GM21390 (cell line): ENCODE measurements around the gene SELENBP1.
"Not testable (repeated sequence)": the region's sequence is repeated elsewhere in the genome, so short reads cannot be mapped to it uniquely, and the experiment has no call there.

Experiments
- ATAC-seq: cut with Tn5 transposase; IDR thresholded peaks from one replicate; pipeline ENCODE4 v1.9.1; 2021; ENCODE audit not compliant: unreplicated experiment

The SELENBP1 gene

DNA sequence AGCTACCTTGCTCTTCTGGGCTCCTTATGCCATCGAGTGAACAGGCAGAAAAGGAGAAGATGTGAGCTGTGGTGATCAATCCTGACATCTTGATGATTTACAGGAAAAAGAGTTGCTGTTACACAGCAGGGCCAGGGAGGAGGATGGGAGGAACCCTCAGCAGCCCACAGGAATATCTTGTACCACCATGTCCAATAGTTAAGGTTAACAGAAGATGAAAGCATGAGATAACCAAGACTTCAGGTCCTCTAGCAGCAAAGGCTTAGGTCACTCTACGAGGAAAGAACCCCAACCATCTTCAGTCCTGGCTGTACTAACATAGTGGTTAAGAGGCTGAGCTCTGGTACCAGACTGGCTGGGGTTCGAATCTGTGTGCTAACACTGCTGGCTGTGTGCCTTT, 12.1 kb upstream of the SELENBP1 start:
- ATAC-seq: no peak

DNA sequence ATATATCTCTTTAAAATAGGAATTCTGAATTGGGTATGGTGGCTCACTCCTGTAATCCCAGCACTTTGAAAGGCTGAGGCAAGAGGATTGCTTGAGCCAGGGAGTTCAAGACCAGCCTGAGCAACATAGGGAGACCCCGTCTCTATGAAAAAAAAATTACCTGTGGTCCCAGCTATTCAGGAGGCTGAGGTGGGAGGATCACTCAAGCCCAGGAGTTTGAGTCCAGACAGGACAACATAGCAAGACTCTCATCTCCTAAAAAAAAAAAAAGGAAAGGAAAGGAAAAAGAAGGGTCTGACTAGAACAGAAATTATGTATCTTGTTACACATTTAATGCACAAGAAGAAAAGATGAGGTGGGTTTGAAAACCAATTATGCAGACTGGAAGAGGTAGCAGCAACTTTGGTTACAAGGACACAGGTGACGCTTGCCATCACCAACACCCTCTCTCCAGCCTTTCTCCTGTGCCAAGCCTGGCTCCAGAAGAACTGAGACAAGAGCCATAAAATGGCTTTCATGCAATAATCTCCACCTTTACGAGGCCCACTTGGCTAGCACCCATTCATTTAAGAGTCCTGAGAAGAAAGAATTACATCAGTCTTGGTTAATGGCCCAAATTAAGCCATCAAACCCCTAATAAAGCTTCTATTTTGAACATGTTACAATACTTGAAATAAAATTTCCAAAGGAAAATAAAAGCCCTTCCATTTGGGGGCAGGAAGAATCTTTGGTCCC, 4.8 kb upstream of the SELENBP1 start:
- no peak for ATAC-seq

DNA sequence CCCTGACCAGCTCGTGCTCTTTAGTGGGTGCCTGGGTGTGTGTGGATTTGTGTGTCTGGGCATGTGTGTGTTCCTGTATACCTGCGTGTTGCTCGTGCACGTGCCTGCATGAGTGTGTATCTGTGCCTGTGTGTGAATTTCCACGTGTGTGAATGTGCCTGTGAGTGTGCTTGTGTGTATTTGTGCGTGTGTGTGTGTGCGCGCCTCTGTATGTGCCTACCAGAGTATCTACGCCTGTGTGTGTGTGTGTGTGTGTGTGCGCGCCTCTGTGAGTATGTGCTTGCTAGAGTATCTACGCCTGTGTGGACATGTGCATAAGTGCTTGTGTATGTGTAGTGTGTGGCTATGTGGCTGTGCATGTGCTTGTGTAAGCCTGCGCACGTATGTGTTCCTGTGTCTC, 691 bp upstream of the SELENBP1 start:
- ATAC-seq: no peak

DNA sequence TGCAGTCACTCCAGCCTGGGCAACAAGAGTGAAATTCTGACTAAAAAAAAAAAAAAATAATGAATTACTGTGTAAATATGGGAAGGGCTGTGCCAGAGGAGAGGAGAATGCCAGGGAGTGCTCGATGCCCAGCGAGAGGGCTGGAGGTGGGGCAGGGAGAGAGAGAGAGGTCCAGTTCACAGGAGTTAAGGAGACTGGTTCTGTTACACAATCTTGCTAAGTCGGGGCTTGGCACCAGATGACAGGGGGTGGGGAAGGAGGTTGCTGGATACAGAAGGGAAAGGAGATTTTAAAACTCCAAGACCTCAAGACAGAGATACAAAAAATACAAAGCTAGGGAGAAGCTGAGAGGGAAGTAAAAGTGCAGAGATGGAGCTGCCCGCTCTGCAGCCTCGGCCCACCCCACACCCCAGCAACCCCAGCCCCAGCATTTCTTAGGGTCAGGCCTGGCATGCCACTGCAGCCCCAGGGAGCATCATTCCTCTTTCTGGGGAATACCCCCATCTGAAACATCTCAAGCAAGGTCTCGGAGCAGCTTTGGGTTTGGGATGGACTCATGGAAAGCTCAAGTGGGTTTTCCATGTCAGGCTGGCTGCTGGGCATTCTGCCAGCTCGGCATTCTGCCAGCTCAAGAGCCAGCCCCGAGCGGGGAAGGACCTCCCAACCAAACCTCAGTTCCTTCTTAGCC, 991 bp downstream of the SELENBP1 start:
- no peak for ATAC-seq

DNA sequence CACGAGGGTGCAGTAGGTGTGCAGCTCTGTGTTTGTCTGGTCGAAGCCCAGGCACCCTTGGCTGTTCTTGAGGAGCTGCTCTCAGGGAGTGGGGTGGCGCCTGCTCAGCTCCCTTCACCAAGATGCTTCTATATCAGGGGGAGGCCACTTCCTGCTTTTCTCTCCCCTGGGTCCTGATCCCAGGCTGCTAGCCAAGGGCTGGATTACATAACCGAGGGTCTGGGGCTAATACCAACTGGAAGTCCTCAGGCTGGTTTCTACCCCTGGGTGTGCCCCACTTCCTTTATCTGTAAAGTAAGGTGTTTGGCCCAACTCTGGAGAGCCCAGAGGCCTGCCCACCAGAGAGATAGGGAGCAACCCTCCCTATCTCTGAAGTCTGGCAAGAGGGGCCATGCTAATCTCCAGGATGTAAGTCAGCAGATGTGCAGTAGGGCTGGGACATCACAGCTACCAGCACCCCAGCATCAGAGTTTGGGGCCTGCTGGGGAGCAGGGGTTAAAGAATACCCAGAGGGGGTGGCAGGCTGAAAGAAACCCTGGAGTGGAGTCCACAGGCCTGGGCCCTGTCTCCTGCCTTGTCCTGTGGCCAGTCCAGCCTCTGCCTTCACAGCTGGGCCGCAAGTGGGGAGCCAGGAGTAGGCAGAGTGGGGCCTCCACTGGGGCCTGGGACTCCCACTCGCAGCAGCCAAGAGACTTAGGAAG, 2.1 kb downstream of the SELENBP1 start:
- no peak for ATAC-seq

DNA sequence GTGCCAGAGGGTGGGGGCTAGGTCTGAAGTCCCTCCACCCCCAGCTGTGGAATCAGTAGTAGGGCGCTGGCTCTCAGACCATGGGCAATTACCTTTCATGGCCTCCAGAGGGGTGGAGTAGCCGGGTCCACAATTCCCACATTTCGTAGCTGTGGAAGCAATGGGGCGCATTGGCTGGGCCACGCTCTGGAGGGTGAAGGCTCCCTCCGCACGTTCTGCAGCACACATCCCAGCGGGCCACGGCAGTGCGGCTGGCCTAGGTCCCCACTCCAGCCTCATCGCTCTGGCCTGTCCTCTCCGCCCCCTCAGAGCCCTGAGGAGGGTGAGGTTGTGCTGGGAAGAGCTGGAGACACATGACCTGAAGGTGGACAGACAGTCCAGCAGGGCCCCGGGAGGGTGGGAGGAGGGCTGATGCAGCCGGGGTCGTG, 2.9 kb downstream of the SELENBP1 start:
- ATAC-seq: no peak

DNA sequence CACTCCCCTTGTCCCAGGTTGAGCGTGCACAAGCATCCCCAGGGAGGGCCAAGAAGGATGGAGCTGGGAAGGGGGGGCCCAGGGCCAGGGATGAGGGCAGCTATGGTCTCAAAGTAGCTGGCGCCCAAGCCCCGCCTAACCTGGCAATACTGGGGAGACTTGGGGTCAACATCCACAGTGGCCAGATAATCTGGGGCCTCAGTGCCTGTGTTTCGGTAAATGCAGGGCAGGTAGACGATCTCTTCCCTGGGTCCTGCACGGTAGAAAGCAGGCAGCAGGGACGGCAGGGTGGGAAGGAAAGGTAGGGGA, 3.2 kb downstream of the SELENBP1 start:
- no peak for ATAC-seq

DNA sequence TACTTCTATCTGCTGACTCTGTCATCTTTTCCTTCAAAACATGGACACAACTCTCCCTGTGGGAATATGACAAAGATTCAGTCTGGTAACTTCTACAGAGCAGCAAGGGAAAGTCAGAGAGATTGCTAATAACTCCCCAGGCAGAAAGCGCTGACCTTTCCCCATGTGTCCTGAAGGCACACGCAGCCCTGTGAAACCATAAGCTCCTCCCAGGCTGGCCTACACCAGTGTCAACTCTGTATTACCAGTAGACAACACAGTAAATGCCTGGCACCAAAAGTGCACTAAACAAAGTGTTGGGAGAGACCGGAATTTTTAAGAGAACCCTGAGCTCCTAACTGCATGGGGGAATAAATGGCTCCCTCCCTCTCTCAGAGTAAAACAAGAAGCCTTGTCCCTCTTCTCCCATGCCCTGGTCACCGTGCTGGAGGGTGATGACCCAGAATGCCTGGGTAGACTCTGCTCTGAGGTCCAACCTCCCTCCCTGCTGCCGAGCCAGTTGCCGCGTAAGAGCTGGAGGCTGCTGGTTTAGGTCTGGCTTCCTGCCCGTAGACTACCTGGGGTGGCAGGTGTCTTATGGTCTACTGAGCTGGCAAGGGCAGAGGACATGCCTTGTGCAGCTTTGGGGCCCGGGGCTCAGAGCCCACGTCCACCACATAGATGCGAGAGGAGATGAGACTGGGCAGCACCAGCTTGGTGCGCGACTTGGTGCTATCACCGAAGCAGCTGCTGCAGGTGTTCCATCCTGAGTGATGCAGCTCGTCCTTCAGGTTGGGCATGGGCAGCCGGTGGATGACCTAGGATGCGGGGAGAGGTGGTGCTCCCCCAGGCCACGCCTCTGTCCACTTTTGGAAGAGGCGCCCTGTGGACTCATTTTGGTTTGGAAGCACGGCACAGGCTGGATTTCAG, 3.9 kb downstream of the SELENBP1 start:
- ATAC-seq: no peak

DNA sequence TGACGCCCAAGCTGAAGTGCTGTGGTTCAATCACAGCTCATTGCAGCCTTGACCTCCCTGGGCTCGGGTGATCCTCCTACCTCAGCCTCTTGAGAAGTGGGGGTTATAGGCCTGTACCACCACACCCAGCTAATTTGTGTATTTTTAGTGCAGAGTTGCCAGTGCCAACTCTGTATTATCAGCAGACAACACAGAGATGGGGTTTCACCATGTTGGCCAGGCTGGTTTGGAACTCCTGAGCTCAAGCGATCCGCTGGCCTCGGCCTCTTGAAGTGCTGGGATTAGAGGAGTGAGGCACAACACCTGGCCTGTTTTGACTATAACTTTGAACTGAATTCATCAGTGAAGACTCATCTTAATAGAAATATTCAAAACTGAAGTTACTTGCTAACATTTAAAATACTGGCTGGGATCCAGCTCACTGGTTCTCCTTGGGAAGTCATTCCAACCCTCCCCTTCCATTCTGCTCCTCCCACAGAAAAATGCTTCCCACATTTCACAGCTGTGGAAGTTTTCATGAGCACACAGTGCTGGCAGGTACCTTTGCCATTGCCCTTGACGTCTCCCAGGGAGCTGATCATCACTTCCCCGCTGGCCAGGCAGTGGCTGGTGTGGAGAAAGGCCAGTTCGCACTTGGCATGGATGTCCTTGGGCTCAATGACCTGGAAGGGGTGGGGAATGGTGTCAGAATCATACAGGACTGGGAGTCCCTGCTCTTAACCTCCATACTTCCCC, 4.7 kb downstream of the SELENBP1 start:
- no peak for ATAC-seq

DNA sequence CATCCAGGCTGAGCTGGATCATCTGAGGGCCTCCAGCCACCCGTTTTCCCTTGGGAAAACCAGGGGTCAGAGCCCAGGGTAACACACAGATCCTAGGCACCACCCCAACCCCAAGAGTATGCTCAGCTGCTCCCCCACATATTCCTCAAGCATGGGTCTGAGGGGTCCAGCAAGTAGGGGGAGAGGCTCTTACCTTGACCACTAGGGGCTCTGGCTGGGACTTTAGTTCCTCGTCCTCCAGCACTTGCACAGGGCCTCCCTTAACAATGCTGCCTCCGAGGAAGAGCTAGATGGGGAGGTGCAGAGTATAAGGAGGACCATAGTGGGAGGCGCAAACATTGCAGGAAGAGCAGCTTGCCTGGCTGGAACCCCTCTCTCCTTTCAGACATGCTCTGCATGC, 7.5 kb downstream of the SELENBP1 start:
- no peak for ATAC-seq

DNA sequence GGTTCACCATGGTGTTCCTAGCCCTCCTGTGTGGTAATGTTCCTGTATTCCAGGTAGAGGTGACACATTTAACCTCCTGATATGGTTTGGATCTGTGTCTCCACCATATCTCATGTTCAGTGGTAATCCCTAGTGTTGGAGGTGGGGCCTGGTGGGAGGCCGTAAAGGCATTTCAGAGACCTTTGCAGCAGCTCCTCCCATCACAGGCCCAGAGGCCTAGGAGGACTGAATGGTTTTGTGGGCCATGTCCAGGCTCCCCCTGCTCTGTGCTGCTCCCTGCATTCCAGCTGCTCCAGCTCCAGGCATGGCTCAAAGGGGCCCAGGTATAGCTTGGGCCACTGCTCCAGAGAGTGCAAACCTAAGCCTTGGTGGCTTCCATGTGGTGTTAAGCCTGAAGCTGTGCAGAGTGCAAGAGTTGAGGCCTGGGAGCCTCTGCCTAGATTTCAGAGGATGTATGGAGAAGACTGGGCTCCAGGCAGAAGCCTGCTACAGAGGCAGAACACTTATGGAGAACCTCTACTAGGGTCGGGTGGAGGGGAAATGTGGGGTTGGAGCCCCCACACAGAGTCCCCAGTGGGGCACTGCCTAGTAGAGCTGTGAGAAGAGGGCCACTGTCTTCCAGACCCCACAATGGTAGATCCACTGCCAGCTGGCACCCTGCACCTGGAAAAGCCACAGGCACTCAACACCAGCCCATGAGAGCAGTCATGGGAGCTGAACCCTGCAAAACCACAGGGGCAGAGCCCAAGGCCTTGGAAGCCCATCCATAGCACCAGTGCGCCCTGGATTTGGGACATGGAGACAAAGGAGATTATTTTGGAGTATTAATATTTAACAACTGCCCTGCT, 10.0 kb downstream of the SELENBP1 start:
- no peak for ATAC-seq

DNA sequence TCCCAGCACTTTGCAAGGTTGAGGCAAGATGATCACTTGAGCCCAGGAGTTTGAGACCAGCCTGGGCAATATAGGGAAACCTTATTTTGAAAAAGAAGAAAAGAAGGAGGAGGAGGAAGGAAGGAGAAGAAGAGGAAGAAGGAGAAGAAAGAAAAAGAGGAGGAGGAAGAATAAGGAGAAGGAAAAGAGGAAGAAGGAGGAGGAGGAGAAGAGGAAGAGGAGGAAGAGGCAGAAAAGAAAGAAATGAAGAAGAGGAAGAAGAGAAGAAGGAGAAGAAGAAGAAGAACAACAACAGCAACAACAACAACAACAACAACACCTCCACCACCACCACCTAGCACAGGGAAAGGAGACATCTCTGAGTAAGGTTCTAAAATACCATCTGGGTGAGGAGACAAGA, 10.6 kb downstream of the SELENBP1 start:
- ATAC-seq: no peak

DNA sequence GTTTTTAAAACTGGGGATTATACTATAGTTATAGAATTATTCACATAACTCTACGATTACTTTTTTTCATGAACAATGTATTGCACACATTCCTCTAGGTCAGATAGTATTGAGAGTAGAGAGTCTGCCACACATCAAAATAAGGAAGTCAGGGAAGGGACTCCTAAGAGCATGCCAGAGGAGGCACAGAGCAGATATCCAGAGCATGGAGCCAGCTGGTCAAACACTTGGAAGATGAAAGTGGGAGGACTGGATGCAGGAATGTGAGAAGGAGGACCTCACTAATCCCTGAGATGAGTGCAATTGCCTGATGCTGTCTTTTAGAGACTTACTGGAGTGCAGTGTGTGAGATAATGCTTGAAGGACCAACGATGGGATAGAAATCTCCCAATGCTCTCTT, 15.8 kb downstream of the SELENBP1 start:
- no peak for ATAC-seq

DNA sequence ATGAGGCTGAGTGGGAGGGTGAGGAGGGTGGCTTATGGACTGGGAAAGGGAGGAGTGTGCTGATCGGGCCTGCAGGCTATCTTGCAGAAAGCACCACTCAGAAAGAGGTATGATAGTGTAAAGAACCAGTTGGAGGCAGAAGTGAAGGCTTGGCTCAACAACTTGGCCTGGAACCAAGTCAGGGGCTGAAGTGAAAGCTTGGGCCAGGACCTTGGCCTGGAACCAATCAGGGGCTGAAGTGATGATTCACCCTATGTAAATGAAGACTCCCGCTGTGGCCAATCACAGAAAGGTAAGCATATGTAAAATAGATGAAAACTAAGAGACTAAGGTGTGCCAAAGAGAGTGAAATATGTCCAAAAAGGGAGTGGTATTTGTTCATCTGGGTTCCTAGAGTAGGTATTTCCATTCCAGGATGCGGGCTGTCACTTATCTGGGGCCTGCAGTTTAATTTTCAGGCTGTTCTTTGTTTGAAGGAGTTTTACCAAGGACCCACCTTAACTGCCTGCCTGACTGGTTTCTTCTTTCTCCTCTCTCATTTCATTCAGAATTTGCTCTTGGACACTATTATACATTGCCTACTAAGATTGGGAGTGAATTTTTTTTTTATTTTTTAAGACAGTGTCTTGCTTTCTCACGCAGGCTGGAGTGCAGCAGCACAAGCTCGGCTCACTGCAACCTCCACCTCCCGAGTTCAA, 20.3 kb downstream of the SELENBP1 start:
- no peak for ATAC-seq

DNA sequence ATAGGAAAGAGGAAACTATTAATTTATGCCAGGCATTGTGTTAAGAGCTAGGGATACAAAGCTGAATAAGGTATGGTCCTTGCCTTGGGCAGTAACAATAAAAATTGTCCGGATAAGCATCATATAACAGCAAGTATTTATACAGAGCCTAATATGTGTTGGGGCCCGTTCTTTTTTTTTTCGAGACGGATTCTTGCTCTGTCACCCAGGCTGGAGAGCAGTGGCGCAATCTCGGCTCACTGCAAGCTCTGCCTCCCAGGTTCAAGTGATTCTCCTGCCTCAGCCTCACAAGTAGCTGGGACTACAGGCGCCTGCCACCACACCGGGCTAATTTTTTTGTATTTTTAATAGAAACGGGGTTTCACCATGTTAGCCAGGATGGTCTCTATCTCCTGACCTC, 22.2 kb downstream of the SELENBP1 start:
- not testable (repeated sequence) for ATAC-seq

DNA sequence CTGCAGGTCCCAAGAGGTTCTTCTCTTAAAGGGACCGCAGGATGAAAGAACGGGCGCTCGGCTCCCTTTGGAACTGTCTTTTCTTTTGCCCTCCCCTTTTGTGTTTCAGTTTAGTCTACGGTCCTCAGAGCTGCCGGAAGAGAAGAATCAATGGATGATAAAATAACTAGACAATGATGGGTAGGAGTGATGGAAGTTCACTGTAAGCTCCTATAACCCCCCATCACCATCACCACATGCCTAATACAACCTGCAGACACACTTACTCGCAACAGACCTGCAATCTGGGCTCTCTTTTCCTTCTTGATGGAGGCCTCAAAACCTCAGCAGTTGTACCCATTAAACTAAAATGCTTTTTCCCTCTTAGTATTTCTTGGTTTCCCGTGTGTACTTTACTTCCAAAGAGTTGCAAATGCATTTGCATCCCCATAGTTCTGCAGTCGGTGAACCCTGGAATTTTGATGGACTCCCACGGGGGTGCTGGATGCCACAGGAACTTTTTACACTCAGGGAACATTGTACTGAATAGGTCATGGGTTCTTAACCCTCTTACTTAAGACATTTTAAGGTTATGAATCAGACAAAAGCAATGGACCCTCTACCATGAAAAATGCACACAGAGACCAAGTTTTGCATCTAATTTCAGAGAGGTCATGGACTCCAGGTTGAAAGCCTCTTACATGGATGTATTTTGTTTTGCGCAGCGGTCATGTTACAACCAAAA, 24.8 kb downstream of the SELENBP1 start:
- ATAC-seq: no peak

DNA sequence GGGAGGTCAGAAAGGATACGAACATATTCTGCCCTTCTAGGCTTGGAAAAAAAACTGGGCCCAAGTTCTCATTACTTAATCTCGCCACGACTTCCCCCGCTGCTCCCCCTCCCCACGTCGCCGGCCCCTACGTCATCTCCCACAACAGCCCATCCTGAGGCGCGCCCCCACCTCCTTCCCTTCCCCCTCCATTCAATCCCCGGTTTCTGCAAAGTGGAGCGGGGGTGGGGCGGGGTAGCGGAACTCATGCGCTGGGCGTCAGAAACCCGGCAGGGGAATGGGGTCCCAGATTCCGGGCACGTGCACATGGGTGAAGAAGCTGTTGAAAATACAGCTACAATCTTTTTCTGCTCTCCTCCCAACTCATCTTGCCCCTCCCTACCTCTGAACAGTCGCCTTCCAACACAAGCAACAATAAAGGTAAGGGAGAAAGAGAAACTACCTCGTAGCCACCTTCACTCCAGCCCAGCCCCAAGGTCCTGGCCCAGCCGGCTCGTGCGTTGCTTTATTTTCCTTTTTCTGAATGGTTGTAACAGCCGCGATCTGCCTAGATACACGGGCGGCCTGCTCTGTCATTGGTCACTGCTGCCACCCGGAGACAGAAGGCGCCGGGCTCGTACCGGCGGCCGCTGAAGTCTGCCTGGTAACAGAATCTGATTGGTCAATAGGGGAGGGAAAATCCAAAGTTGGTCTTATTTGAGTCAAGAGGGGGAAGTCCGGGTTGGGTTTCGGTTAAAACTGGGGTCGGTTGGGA, 25.6 kb downstream of the SELENBP1 start, which contains the start of gene RFX5:
TSS of gene RFX5 (minus strand) at position 484 of the 754 bp plus-strand sequence. CDS start 932 bp downstream, outside the sequence.
- ATAC-seq: peak; percentile 95
